Dedifferentiated amniotic fluid mesenchymal stem cell (primary cell): ENCODE measurements around the gene CCDC185.
"Not testable (repeated sequence)": the region's sequence is repeated elsewhere in the genome, so short reads cannot be mapped to it uniquely, and the experiment has no call there.

Experiments used
- DNase-seq: peaks from one replicate; pipeline ENCODE4 v3.0.0-alpha.2; 2016; ENCODE audit errors: extremely low spot score

The CCDC185 gene

DNA sequence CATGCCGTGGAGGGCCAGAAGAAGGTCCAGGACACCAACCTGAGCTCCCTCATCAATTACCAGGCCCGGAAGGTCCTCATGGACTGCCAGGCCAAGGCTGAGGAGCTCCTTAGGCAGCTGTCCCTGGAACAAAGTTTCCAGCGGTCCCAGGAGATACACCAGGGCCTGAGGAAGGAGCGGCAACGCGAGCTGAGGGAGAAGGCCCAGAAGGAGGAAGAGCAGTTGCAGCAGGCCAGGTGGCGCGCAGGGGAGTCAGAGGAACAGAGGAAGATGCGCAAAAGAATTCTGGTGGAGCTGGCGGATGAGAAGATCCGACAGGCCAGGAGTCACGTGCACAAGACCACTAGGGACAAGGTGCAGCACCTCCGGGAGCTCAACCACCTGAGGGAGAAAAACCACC lies 1.5 kb downstream of the CCDC185 start:
- DNase-seq = no peak

DNA sequence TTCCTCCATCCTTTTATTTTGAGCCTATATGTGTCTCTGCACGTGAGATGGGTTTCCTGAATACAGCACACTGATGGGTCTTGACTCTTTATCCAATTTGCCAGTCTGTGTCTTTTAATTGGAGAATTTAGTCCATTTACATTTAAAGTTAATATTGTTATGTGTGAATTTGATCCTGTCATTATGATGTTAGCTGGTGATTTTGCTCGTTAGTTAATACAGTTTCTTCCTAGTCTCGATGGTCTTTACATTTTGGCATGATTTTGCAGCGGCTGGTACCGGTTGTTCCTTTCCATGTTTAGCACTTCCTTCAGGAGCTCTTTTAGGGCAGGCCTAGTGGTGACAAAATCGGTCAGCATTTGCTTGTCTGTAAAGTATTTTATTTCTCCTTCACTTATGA lies 6.2 kb downstream of the CCDC185 start:
- DNase-seq = not testable (repeated sequence)

DNA sequence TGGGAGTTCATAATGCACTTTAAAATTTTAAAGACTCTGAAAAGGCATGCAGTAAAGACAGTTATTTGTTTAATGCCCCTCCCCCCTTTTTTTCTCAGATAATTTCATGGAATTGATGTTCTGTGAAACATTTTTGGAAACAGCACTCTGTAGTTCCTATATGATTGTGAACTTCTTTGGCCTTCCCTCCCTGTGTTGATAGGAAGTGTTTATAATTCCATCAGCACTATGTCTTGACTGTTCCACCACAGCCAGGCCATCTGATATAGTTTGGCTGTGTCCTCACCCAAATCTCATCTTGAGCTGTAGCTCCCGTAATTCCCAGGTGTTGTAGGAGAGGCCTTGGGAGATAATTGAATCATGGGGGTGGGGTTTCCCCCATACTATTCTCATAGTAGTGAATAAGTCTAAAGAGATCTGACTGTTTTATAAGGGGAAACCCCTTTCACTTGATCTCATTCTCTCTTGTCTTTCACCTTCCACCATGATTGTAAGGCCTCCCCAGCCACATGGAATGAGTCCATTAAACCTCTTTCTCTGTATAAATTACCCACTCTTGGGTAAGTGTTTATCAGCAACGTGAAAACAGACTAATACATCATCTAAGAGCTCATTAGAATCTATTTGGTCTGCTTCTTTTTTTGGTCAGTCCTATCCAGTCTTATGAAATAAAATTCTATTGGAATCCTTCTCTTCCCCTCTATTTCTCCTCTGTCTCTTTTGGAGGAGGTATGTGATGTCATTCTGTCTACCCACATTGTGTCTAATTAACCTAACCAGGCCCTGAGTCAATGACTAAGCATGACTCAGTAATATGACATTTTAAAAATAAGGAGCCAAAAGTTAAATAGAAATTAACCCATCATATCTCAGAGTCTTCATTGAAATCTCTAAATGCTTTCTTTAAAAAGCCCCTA lies 8.9 kb downstream of the CCDC185 start:
- DNase-seq = peak; percentile 48

DNA sequence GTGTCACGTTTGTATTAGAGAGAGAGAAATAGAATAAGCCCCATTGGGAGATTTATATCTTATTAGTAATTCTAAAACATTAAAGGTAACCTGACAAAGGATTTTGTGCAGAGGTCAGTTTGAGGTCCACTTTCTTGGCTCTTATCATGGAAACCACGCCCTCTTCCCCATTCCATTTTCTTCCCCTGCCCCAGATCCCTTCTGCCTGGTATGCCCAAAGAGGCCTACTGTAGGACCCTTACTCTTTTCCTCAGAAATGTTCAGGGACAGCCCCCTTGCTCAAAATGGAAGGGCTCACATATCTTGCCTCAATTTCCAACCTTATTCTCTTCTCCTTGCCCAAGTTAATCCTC lies 9.6 kb downstream of the CCDC185 start:
- no peak for DNase-seq

DNA sequence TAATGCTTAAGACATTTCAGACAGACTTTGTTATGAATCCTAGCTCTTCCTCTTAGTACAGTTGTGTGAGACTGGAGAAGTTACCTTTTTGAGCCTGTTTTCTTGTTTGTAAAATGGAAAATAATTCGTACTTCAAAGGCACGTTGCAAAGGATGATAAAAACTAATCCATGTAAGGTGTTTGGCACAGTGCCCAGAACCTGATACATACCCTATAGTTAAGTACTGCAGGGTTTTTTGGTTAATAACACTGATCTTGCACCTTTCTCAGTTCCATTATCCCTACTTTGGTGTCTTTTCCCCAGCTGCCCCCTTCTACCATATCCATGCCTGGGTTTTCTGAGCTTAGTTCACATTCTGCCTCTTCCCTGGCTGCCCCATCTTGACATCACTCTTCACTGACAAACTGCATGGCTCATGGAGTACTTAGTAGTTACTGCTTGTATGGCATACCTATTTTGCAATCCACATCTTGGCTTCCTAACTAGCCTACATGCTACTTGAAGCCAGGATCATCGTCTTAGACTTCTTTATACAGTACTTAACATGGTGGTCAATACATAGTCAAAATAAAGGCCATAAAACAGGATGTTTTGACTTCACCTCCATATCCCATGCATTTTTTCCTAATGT lies 10.1 kb downstream of the CCDC185 start:
- DNase-seq = no peak

DNA sequence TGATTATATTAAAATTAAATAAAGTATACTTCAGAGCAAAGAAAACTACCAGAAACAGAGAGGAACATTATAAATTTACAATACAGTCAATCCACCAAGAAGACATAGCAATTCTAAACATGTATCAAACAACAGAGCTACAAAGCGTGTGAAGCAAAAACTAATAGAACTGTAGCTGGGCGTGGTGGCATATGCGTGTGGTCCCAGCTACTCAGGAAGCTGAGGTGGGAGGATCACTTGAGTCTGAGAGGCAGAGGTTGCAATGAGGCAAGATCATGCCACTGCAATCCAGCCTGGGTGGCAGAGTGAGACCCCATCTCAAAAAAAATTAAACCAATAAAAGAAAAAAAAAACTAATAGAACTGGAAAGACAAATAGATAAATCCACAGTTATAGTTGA lies 12.3 kb downstream of the CCDC185 start:
- DNase-seq = no peak

DNA sequence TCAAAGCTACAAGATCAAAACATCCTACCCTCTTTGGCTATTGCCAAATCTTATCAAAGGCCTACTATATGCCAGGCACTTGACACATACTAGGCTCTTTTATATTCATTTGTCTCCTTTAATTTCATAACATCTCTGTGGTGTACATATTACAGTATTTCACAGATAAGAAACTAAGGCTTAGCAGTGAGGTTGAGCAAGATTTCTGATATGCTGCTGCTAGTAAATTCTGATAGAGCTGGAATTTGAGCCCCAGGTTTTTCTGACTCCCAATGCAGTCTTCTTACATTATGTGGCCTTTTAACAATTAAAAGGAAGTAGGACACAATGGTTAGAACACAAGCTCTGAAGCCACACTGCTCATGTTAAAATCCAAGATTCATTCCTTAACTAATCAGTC lies 16.8 kb downstream of the CCDC185 start:
- no peak for DNase-seq

DNA sequence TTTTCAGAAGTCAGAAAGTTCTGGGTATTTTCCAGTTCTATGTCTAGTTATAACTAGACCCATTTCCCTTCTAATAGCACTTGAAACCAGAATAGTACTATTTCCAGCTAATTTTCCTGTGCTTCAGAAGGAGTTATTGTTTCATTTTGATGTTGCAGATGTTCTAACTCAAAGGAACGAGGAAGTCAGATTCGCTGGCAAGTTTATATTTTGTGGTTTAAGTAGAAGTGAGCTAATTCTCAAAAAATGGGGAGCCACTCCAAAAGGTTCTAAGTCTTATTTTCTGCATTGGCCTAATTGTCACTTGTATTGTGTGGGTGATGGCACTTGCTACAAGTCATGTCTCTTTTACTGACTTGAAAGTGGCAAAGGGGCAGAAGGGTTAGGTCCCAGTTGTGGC lies 18.1 kb downstream of the CCDC185 start:
- peak; percentile 73 for DNase-seq

DNA sequence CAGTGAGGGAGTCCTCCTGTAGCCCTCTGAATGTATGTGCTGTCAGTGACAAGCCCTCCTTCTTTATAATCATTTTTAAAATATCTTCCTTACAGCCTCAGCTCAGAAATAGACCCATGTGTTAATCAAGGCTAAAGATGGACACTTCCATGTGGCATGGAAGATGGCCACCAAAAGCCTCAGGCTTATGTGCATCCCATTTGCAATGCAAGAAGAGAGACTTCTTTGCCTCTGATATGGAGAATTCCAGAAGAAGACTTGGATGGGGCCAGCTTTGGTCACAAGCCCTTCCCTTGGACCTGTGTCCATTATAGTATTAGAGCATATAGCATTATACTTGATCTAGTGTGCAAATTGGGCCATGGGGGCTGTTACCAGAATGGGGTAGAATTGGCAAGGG lies 18.5 kb downstream of the CCDC185 start:
- DNase-seq = no peak

DNA sequence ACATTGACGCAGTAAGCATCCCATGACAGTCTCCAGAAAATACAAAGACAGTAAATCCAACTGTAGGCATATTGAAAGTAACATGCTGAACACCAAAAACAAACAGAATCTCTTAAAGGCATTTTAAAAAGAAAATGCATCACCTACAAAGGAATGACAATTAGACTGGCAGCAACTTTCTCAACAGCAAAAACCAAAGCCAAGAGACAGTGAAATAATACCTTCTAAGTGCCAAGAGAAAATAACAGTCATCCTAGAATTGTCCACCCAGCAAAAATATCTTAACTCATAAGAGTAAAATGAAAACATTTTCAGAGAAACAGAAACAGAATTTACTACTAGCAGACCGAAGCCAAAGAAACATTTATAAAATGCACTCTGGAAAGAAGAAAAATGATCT lies 20.0 kb downstream of the CCDC185 start:
- DNase-seq = no peak

DNA sequence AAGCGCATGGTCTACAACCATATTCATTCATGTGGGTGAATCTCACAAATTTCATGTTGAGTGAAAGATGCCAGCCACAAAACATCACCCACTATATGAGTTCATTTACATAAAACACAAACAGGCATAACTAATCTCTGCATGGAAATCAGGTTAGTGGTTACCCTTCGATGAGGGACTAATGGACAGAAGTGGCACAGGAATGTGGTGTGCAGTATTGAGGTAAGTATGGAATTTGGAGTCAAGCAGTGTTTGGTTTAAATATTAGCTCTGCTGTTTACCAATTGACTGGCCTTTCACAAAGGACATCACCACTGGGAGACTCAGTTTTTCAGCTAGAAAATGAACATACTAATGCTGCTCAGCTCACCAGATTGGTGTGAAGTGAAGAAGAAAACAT lies 24.2 kb downstream of the CCDC185 start:
- DNase-seq = no peak

DNA sequence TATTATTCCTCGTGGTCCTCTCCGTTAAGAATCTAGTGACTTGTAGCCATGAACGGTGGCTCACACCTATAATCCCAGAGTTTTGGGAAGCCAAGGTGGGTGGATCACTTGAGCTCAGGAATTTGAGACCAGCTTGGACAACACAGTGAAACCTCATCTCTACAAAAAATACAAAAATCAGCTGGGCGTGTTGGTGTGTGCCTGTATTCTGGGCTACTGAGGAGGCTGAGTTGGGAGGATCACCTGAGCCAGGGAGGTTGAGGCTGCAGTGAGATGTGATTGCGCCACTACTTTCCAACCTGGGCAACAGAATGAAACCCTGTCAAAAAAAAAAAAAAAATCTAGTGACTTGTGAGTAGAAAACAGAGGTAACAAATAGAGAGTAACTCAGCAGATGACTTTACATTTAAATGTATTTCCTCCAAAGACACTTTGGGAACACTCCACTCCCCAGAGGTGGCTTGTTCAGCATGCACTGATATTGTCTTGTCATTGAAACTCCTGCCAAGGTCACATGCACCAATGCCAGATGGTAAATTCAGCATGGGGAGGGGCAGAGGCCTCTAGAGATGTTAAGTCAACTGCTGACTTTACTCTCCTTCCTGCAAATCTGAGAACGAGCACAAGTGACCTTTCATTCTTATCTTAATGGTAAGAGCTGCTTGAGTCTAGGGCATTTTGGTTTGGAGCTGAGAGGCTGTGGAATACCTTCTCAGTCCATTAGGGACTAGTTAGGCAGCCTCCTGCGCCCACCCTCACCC lies 24.9 kb downstream of the CCDC185 start:
- no peak for DNase-seq

DNA sequence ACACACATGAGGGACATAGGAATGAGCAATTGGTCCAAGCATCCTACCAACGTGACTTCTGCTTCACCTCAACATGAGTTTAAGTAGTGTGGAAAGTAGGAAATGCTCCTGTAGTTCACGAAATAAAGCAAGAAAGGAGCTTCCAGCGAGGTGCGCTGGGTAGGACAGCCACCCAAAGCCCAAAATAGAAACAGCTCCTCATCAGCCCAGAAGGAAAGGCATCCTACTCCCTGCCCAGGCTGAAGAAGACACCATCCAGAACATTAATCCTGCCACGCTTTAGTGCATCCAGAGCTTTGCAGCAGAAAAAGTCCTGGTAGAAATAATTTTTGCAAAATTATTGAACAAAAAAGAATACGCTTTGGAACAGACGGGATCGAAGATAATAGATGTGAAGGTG lies 25.9 kb downstream of the CCDC185 start:
- no peak for DNase-seq

DNA sequence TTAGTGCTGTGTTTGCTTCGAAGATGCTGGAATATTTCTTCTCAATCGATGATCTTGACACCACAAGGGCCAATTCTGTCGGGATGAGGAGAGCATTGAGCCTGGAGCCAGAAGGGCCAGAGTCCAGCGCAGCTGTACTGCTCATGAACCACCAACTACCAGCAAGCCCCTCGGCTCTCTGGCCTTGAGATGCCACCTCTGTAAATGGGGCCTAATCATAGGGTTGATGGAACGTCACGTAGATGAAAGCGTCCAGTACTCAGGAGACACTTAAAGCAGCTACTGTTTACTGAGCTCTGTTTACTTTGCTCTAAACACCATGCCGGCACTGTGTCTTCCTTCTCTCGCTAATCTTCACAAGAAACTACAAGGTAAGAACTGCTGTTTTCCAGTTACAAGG lies 26.3 kb downstream of the CCDC185 start:
- DNase-seq = no peak

DNA sequence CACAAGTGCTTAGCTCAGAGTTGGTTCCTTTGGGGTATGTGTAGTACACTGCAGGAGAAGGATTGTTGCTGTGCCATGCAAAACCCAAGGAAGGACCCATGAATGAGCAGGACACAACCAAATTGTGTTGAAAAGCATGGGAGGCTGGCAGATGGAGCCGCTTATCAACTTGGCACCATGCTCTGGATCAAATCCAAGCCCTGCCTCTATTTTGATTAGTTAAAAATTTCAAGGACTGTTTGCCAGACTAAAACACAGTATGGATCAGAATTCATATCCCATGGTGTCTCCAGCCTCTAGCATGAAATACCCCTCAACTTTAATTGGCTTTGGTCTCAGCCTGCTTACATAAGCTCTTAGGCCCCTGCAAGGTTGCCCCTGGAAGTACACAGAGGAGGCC lies 27.8 kb downstream of the CCDC185 start:
- DNase-seq = no peak

DNA sequence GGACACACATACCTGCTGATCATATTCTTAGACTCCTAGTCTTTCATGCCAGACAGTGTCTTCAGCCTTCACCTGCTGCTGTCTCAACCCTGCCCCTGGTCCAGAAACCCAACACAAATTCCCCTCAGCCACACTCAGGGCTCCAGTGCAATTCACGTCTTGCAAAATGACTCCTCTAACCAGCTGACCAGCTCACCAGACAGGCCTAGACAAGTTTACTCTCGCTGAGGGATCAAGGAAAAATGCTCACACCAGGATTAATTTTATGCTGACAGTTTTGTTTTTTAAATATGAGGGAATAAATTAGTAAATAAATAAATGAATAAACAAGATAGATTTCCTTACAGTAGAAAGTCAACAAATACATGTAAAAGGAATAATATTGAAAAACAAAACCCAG lies 28.5 kb downstream of the CCDC185 start:
- no peak for DNase-seq

DNA sequence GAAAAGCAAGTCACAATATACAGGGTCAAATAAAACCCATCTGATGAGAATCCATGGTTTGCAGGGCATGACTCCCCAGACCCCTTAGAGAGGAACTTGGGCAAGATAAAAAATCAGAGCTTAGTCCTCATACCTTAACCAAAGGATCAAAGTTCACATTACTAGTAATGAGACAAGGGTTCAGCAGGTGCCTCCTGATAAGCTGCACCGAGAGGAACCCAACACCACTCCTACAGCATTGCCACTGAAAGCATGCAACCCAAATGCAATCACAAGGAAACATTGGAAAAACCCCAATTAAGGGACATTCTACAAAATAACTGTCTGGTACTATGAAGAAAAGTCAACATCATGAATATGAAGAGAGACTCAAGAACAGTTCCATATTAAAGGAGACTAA lies 29.7 kb downstream of the CCDC185 start:
- DNase-seq = no peak

DNA sequence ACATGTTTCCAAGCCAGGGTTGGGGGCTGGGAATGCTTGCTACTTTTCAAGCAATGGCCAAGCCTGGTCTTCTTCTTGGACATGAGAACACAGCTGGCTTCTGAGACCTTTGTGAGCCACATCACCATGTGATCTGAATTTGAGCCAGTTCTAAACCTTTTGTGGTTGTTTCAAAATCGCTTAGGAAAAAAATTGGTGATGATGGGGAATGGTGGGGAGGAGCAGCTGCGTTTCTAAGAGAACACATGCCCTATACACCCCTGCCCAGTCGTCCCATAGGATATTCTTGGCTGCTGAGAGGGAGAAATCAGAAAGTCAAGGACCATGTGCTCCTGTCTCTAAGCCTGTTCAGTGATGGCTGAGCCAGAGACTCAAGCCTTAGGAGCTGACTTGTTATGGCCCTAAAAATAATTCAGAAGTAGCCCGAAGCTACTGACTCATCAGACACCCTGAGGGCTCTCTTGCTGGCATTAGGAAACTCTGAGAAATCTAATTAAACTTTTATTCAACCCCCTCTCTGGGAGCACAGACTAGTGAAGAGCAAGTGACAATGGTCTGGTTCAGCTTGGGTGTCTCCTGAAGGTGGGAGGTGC lies 30.5 kb downstream of the CCDC185 start:
- no peak for DNase-seq

DNA sequence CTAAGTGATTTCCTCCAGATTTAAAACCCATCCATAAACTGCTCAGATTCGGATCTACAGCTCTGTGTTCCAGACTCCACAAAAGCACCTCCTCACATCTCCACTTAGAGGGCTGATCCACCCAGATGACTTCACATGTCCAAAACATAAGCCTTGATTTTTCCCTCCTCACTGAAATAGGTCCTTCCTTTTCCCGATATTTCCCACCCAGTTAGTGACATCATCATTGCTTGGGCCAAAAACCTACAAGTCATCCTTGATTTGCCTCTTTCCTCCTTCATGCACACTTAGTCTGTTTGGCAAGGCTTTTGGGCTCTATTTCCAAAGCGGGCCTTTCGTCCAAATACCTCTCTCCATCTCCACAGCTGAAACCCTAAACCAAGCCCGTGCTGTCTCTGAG lies 32.3 kb downstream of the CCDC185 start:
- DNase-seq = no peak

DNA sequence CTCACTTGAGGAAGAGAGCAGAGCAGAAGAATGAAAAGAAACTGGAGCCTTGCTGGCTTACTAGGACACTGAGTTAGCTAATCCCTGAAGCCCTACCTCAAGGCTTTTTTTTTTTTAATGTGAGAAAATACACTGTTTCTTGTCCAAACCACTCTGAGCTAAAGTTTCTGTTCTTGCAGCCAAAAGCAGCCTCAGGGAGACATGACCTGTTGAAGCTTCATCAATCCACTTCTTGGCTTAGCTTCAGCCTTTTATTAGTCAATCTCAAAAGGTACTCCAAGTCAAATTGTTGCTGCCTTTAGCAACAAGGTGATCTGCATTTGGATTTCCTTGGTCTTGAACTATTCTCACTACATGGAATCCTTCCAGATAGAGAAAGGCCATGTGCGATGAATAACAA lies 33.7 kb downstream of the CCDC185 start:
- DNase-seq = no peak

DNA sequence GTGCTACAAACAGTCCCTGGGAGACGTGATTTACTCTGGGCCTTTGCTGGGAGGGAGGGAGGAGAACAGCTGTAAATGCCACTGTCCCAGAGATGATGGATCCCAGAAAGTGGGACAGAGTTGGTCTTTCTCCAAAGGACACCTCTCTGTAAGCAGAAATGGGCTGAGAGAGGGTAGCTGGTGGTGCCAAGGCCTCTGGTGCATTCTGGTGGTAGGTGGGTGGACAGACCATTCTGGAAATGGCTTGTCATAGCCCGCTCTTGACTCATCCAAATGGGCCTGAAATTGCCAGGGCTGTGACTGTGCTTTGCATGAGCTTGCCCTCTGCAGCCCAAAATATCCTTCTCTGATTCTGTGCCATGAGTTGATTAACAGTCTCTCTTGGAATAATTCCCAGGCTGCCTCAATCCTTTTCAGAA lies 36.1 kb downstream of the CCDC185 start:
- peak; percentile 22 for DNase-seq

DNA sequence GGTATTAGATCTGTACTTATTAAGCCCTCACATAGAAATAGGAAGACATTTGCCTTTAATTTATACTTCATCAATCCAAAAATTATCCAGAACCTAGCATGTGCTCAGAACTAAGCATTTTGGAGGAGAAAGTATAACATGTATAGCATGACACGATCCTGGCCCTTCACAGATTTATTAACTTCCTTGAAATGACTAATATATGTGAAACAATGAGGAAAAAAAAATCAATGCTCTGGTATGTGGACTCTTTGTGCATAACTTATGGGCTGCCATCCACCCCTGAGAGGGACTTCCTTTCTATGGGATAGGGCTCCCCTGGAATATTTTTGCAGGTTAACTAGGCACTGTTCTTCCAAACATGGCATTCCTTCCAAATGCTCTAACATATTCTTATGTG lies 36.6 kb downstream of the CCDC185 start:
- no peak for DNase-seq
